H54 (cell line): ENCODE measurements around the gene SYT13.

ENCODE experiments used
- DNase-seq: peaks from one replicate; pipeline ENCODE4 v3.0.0; 2011; ENCODE audit warnings: low spot score, mixed read lengths; ENCODE audit not compliant: insufficient read length
- FAIRE-seq: peaks from 3 replicates; lab custom pipeline; 2011; peaks lifted over from hg19 to GRCh38; lab: Jason Lieb, UNC
- POLR2A ChIP-seq: IDR thresholded peaks from 2 replicates; pipeline ENCODE4 v1.6.1; 2011; ENCODE audit warnings: low read depth, mild to moderate bottlenecking, low read length

SYT13 gene

DNA sequence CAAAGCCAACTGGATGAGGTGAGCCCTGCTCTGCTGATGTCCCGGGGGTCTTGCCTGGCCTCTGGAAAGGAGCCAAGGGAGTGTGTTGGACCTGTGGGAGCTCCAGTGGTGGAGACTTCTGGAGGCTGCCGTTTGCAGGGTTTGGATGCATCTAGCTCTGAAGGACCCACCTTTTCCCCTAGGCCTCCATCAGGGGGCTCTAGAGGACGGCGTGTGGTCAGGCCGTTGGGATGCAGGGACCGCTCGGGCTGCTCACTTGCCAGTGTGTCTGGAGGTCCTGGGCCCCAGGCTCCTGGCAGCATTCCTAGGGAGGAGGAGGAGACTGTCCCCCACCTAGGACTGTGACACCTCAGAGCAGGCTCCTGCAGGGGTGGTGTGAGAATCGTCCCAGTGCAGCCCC is 81.4 kb downstream of the SYT13 start:
- FAIRE-seq: no peak
- DNase-seq: no peak
- no peak for TF ChIP-seq POLR2A

DNA sequence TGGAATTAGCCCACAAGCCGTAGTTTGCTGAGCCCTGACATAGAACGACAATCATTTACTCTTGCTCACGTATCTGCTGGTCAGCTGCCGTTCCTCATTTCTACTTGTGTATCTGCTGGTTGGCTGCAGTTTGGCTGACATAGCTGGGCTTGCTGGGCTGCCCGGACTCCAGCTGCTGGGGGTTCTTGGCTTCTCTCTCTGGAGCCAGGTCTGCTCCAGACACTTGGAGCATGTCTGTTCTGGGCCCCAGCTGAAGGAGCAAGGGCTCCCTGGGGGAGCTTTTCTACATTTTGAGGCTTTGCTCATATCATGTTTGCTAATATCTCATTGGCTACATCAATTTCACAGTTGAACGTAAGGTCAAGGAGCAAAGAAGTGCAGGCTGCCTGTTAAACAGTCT is 92.4 kb downstream of the SYT13 start:
- TF ChIP-seq POLR2A: no peak
- DNase-seq (no peak), FAIRE-seq (no peak)
